HG02943 (cell line): ENCODE measurements around the gene TNFSF10.

Experiments used
- ATAC-seq: cut with Tn5 transposase; IDR thresholded peaks from one replicate; pipeline ENCODE4 v1.9.1; 2021; ENCODE audit warnings: mild to moderate bottlenecking, low read depth, moderate library complexity; ENCODE audit not compliant: unreplicated experiment

Gene TNFSF10

DNA sequence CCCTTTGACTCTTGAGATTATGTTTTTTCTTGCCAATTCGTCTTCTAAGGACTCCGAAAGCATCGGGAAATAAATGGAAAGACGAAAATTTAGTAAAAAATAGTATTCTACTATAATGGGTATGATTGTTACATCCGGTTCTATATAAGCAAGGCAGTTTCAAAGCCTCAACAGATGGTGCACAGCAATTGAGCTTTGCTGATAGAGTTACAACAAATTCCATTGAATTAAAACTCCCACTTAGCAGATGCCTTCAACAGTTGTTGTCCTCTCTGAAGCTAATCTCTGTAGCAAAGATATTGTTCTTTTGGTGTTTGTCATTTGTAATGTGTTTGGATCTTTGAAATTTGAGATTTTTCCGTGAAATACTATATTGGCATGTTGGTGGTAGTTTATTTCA lies 58.9 kb downstream of the TNFSF10 start:
- no peak for ATAC-seq

DNA sequence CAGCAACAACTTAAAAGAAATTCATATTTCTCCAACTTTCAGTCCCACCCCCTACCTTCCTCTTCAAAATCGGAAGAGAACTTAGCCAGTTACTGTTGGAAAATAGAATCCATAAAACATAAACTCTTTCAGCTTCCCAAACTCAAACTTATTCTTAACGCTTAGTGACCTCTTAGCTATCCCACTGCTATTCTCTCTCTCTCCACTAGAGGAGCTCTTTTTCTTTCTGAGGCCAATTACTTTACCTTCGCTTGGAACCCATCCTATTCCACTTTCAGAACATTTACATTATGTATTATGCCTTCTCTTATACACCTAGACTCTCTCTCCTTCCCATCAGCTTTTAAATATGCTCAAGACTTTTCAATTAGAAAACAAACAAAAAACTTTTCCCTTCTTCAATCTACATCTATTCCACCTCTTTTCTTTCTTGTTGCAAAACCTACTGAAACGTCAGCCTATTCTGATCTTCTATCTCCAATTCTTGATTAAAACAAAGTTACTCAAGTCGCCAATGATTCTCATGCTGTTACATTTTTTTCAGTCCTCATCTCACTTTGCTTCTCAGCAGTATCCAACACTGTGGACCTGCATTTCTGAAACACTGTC lies 61.6 kb downstream of the TNFSF10 start:
- ATAC-seq: no peak

DNA sequence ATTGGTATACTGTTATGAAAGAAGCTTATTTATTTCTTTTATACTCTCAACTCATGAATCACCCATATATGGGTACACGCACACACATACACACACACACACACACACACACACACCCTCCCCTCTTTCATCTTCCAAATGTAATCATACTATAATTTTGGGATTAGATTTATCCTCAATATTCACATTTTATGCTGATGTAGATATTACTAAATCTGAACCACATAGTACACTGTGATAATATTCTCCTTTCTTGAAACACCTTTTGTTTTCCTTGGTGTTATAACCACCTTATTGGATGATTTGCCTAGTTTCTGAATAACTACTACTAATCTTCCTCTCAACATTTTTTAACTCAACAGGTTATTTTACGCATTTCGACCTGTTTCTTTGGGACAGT lies 66.8 kb downstream of the TNFSF10 start:
- ATAC-seq: no peak
